Chondrocyte (in vitro differentiated cells): Measurements from ENCODE around the gene SLC24A4. TPM values are rescaled to one million over a fixed set of nuclear protein-coding genes. Genes with fewer than 3 reads are reported as not detected.
A peak's percentile ranks its signal among the peaks of the same experiment; 100 is the strongest.

ENCODE experiments used
- DNase-seq: peaks from one replicate; pipeline ENCODE4 v3.0.0; 2021; ENCODE audit warnings: mixed read lengths, low spot score
- H3K27ac Mint-ChIP-seq: one replicate; pipeline ENCODE4 v1.8.0; 2021; ENCODE audit warnings: mild to moderate bottlenecking, moderate library complexity, mixed read lengths; ENCODE audit not compliant: unreplicated experiment
- H3K27me3 Mint-ChIP-seq: 2 replicates; pipeline ENCODE4 v1.8.0; 2021; ENCODE audit warnings: low read depth, mixed read lengths
- H3K36me3 Mint-ChIP-seq: 2 replicates; pipeline ENCODE4 v1.8.0; 2021; ENCODE audit warnings: low read depth, mixed read lengths
- H3K4me1 Mint-ChIP-seq: 2 replicates; pipeline ENCODE4 v1.8.0; 2021; ENCODE audit warnings: low read depth, mild to moderate bottlenecking, mixed read lengths
- H3K4me3 Mint-ChIP-seq: one replicate; pipeline ENCODE4 v1.8.0; 2021; ENCODE audit warnings: mild to moderate bottlenecking, moderate library complexity, mixed read lengths; ENCODE audit not compliant: unreplicated experiment
- H3K9me3 Mint-ChIP-seq: 2 replicates; pipeline ENCODE4 v1.8.0; 2021; ENCODE audit warnings: low read depth, mixed read lengths
- total RNA-seq: library from RNA; stranded (reverse); gene quantifications from 3 replicates; pipeline ENCODE4 v1.2.1, GENCODE V29; 2021
- TF ChIP-seq, protein P1 (sequence below): fragments of 200-600 bp; sonication (generic); IDR thresholded peaks from 2 replicates; pipeline ENCODE4 v1.5.0; 2021; ENCODE audit warnings: antibody characterized with exemption, mild to moderate bottlenecking, moderate library complexity

Gene SLC24A4
- total RNA-seq, 1 donor from 2014 or later = 0.37 TPM

DNA sequence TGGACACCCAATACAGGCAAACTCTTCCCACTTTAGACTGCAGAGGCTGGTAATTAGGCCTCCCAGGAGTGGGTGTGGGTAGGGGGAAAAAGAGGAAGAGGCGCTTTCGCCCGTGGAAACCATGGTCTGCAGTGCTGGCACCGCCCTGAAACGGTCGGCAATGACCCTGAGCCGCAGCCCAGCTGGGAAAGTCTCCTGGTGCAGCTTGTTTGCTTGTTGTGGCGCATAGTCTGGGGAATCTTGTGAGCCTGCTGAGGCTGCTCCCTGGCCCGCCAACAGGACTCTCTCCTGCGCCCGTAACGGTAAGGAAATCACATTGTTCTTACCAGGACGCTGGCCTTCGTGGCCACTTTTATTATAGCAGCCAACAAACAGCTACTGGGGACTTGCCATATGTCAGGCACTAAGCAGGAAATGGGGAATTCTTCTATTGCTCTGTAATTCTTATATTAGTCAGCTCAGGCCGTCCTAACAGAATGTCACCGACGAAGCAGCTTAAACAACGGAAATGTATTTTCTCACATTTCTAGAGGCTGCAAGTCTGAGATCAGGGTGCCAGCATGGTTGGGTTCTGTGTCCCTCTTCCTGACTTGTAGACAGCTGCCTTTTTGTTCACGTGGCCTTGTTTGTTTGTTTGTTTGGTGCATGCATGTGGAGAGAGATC lies 138.1 kb downstream of the SLC24A4 start:
- H3K27me3 Mint-ChIP-seq = no peaks in the 10 kb centered on the region
- peaks cover 22% of the 10 kb centered on the region for H3K4me1 Mint-ChIP-seq
- H3K36me3 Mint-ChIP-seq = no peaks in the 10 kb centered on the region
- TF ChIP-seq, protein P1, sequence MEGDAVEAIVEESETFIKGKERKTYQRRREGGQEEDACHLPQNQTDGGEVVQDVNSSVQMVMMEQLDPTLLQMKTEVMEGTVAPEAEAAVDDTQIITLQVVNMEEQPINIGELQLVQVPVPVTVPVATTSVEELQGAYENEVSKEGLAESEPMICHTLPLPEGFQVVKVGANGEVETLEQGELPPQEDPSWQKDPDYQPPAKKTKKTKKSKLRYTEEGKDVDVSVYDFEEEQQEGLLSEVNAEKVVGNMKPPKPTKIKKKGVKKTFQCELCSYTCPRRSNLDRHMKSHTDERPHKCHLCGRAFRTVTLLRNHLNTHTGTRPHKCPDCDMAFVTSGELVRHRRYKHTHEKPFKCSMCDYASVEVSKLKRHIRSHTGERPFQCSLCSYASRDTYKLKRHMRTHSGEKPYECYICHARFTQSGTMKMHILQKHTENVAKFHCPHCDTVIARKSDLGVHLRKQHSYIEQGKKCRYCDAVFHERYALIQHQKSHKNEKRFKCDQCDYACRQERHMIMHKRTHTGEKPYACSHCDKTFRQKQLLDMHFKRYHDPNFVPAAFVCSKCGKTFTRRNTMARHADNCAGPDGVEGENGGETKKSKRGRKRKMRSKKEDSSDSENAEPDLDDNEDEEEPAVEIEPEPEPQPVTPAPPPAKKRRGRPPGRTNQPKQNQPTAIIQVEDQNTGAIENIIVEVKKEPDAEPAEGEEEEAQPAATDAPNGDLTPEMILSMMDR = no peak
- no peak overlapping the region for H3K4me3 Mint-ChIP-seq
- H3K27ac Mint-ChIP-seq = peak overlapping the region; percentile 64
- DNase-seq = no peak
- no peaks in the 10 kb centered on the region for H3K9me3 Mint-ChIP-seq

DNA sequence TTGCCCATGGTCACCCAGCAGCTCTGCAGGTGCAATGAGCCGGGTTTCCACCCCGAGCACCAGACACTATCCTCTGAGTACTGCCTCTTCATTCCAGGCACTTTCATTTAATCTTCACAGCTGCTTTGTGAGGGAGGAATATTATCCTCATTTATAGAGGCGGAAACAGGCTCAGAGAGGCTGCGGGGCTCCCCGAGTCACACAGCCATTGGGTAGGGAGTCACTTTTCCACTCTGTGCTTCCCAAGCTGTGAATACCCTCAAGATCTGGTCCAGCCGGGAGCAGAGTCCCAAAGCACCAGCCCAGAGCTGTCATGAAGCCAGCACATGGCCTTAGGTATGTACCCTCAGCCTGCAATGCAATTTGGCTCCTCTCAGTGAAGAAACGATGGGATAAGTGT lies 138.9 kb downstream of the SLC24A4 start:
- peaks cover under 1% of the 10 kb centered on the region for H3K9me3 Mint-ChIP-seq
- peaks cover 22% of the 10 kb centered on the region for H3K4me1 Mint-ChIP-seq
- DNase-seq = no peak
- no peak overlapping the region for H3K4me3 Mint-ChIP-seq
- no peaks in the 10 kb centered on the region for H3K27me3 Mint-ChIP-seq
- TF ChIP-seq, protein P1 = no peak
- no peaks in the 10 kb centered on the region for H3K36me3 Mint-ChIP-seq
- H3K27ac Mint-ChIP-seq = no peak overlapping the region

DNA sequence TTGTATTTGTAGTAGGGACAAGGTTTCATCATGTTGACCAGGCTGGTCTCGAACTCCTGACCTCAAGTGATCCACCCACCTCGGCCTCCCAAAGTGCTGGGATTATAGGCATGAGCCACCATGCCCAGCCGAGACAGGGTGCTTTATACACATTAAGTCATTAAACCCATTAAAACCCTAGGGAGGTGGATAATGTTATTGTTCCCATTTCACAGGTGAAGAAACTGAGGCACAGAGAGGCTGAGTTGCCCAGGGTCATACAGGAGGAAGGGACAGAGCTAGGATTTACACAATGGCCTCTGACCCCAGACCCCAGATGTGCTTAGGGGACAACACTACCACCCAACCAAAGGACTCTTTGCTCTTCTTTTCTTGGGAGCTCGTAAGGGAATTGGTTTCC lies 139.6 kb downstream of the SLC24A4 start:
- H3K27me3 Mint-ChIP-seq = no peaks in the 10 kb centered on the region
- peaks cover 22% of the 10 kb centered on the region for H3K4me1 Mint-ChIP-seq
- TF ChIP-seq, protein P1 = no peak
- H3K27ac Mint-ChIP-seq = no peak overlapping the region
- no peak overlapping the region for H3K4me3 Mint-ChIP-seq
- H3K36me3 Mint-ChIP-seq = no peaks in the 10 kb centered on the region
- no peak for DNase-seq
- H3K9me3 Mint-ChIP-seq = peaks cover 5% of the 10 kb centered on the region

DNA sequence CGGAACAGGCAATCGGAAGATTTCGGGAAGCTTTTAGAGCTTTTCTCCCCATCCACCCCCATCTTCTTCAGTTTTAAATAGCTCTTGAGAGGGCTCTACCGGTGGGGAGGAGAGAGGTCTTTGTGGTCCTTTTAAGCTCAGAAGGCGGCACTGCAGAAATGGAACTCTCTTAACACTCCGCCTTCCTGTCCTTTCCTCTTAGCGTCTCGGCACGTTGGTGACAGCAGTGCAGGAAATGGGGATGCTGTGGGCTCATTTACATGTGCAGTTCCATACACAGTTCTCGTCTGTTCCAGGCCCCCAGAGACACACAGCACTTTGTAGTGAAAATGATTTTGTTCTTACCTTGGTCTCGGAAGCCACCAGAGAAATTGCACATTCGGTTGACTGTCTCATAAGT lies 140.2 kb downstream of the SLC24A4 start:
- Mint-ChIP-seq H3K27me3 (no peaks in the 10 kb centered on the region), H3K27ac (no peak overlapping the region), H3K4me3 (no peak overlapping the region), H3K36me3 (no peaks in the 10 kb centered on the region), H3K4me1 (peaks cover 22% of the 10 kb centered on the region), H3K9me3 (peaks cover 5% of the 10 kb centered on the region)
- TF ChIP-seq, protein P1 = no peak
- DNase-seq = no peak

DNA sequence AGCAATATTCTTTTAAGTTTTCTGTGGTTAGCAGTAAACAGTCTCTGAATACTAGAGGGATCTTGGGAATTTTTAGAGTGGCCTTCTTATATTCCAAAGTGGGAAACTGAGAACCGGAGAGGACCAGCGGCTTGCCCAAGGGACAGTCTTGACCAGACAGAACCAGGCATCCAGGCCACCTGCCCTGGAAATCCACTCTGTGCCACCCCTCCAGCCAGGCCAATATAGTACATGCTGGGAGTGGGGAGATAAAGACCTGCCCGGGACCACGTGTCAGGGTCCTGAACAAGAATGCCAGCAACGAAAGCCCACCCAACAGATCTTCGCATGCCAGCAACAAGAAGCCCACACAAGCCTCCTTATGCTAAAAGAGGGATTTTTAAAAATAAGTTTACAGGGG lies 141.2 kb downstream of the SLC24A4 start:
- TF ChIP-seq, protein P1 = no peak
- Mint-ChIP-seq H3K4me1 (peaks cover 22% of the 10 kb centered on the region), H3K27ac (no peak overlapping the region), H3K4me3 (no peak overlapping the region), H3K9me3 (peaks cover 5% of the 10 kb centered on the region), H3K36me3 (no peaks in the 10 kb centered on the region), H3K27me3 (no peaks in the 10 kb centered on the region)
- no peak for DNase-seq
